SK-N-MC (cell line): ENCODE measurements around the gene S100A4.

Source experiments
- EZH2 ChIP-seq: fragments of 200-600 bp; sonication (generic); IDR thresholded peaks from one replicate; pipeline ENCODE4 v1.6.1; 2017; ENCODE audit warnings: antibody characterized with exemption
- FOXP2 ChIP-seq: optimal IDR thresholded peaks from 2 replicates; pipeline ENCODE3; 2011; ENCODE audit warnings: mild to moderate bottlenecking, moderate library complexity; ENCODE audit not compliant: insufficient read depth; ENCODE audit errors: extremely low read length, control extremely low read depth
- POLR2AphosphoS5 ChIP-seq: IDR thresholded peaks from 2 replicates; pipeline ENCODE4 v1.6.1; 2012; ENCODE audit warnings: mild to moderate bottlenecking, low read depth, low read length, borderline replicate concordance

GRCh38 chr1:153550827-153551500 is 5.4 kb upstream of the S100A4 start:
- TF ChIP-seq POLR2AphosphoS5 (no peak), EZH2 (no peak), FOXP2 (no peak)
